ENCODE results near the gene PRSS35.
"Not testable (repeated sequence)": the region's sequence is repeated elsewhere in the genome, so short reads cannot be mapped to it uniquely, and the experiment has no call there.

PRSS35 gene

GRCh38 chr6:83517500-83517899 lies 5.2 kb downstream of the PRSS35 start:
- DNase-seq (ENCODE audit: low spot score): no peak

GRCh38 chr6:83518816-83519480 lies 6.6 kb downstream of the PRSS35 start:
- no peak for DNase-seq (ENCODE audit: low spot score)

- DNase-seq (ENCODE audit: low spot score): no peak
Observed at GRCh38 chr6:83536034-83536646, 23.8 kb downstream of the PRSS35 start.

- DNase-seq (ENCODE audit: low spot score): no peak
Observed at GRCh38 chr6:83536647-83537589, 24.6 kb downstream of the PRSS35 start.

DNA sequence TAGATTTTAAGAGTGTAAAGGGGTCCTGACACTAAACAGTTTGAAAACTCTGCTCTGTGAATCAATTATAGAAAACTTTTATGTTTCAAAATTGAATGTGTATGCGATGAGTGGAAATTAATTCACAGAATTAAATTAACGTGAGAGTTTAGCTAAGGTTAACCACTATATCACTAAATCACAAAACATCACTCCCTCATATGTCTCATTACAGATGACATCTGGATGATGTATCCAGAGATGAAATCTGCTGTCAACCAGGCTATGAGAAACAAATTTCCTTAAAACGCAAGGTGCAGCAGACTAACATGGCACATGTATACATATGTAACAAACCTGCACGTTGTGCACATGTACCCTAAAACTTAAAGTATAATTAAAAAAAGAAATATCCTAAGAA lies 27.3 kb downstream of the PRSS35 start:
- no peak for DNase-seq (ENCODE audit: low spot score)

DNA sequence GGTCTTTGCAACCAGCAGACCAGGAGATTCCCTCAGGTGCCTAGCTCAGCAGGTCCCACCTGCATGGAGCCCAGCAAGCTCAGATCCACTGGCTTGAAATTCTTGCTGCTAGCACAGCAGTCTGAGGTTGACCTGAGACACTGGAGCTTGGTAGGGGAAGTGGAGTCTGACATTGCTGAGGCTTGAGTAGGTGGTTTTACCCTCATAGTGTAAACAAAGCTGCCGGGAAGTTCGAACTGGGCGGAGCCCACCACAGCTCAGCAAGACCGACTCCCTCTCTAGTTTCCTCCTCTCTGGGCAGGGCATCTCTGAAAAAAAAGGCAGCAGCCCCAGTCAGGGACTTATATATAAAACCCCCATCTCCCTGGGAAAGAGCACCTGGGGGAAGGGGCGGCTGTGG lies 34.3 kb downstream of the PRSS35 start:
- no peak for DNase-seq (ENCODE audit: low spot score)

DNA sequence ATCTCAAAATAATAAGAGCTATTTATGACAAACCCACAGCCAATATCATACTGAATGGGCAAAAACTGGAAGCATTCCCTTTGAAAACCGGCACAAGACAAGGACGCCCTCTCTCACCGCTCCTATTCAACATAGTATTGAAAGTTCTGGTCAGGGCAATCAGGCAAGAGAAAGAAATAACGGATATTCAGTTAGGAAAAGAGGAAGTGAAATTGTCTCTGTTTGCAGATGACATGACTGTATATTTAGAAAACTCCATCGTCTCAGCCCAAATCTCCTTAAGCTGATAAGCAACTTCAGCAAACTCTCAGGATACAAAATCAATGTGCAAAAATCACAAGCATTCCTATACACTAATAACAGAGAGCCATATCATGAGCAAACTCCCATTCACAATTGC lies 38.1 kb downstream of the PRSS35 start:
- DNase-seq (ENCODE audit: low spot score): not testable (repeated sequence)

- not testable (repeated sequence) for DNase-seq (ENCODE audit: low spot score)
Observed at GRCh38 chr6:83551748-83552147, 39.4 kb downstream of the PRSS35 start.

DNA sequence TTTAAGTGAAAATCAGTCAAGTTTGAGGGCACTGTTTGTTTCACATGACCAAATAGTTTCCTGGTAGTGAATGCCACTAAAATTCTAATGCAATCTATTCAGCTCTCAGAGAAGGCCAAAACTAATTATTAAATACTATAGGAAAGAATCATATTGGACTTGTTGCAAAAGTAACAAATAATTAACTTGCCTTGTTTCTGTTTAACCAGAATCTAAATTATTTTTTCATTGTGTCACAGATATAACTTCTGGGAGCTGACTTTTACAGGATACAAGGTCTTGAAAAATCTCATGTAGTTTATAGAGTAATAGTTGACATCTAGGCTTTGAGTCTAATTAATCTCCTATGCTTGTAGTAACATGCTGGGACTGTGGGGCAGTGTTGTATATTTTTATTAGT lies 44.5 kb downstream of the PRSS35 start:
- no peak for DNase-seq (ENCODE audit: low spot score)

- DNase-seq (ENCODE audit: low spot score): no peak
Observed at GRCh38 chr6:83558975-83559374, 46.6 kb downstream of the PRSS35 start.

GRCh38 chr6:83571663-83572185 lies 59.4 kb downstream of the PRSS35 start:
- not testable (repeated sequence) for DNase-seq (ENCODE audit: low spot score)

DNA sequence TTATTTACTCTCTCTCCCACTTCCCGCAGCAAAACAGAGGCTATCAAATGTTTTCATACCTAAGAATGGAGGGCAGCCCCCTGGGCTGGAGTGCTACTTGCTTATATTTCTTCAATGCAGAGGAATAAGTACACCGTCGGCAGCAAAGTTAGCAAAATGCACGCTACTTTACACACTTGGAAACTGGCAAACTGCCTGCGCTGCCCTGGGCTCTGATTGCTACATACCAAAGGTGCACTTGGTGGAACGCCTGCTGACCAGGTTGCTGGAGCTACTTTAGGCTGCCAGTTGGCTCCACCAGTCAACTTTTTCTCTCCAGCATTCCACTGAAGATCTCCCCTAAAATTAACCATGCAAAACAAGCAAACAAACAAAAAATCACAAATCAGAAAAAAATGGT lies 62.4 kb downstream of the PRSS35 start:
- no peak for DNase-seq (ENCODE audit: low spot score)

Data from globus pallidus (tissue), 1 donor.